H1 (cell line): ENCODE results near the gene TFRC. TPM values are rescaled to one million over a fixed set of nuclear protein-coding genes. Genes with fewer than 3 reads are reported as not detected.

Source experiments
- CTCF ChIA-PET: fragments of 300-600 bp; sonication (Branson Sonifier 250); formaldehyde crosslinking; loops from one replicate; lab custom pipeline; 2021; ENCODE audit not compliant: partially characterized antibody; lab: Charles Lee
- POLR2A ChIA-PET: fragments of 300-600 bp; sonication (Branson Sonifier 250); formaldehyde crosslinking; loops from one replicate; lab custom pipeline; 2021; ENCODE audit warnings: inconsistent platforms; ENCODE audit not compliant: partially characterized antibody; lab: Charles Lee
- DNase-seq, 2 experiments: peaks; one replicate each; pipeline versions ENCODE4 v3.0.0 to v3.0.0-alpha.2; 2010 to 2022; ENCODE audit warnings: low spot score in 2 of 2, low read depth in 1 of 2, mixed read lengths in 1 of 2
- FAIRE-seq: peaks from 2 replicates; lab custom pipeline; 2011; peaks lifted over from hg19 to GRCh38; lab: Jason Lieb, UNC
- H2AFZ ChIP-seq: 2 replicates; pipeline ENCODE4 v1.8.1; 2012; ENCODE audit warnings: low read length, inconsistent platforms
- H2AK5ac ChIP-seq: 2 replicates; pipeline ENCODE4 v1.6.1; 2013; ENCODE audit warnings: low read depth, low read length
- H2BK120ac ChIP-seq: replicated peaks from 2 replicates; pipeline ENCODE3; 2013; ENCODE audit warnings: low read depth, low read length, inconsistent platforms
- H2BK12ac ChIP-seq: 2 replicates; pipeline ENCODE4 v1.6.1; 2013; ENCODE audit warnings: low read depth, low read length
- H2BK15ac ChIP-seq: 2 replicates; pipeline ENCODE4 v1.6.1; 2013; ENCODE audit warnings: low read length
- H2BK20ac ChIP-seq: 2 replicates; pipeline ENCODE4 v1.6.1; 2013; ENCODE audit warnings: low read length
- H2BK5ac ChIP-seq: 2 replicates; pipeline ENCODE4 v1.6.1; 2013; ENCODE audit warnings: low read depth, low read length
- H3K14ac ChIP-seq: 2 replicates; pipeline ENCODE4 v1.6.1; 2013; ENCODE audit warnings: inconsistent platforms; ENCODE audit not compliant: insufficient read length
- H3K18ac ChIP-seq: 2 replicates; pipeline ENCODE4 v1.6.1; 2013; ENCODE audit warnings: low read length; ENCODE audit errors: extremely low read depth
- H3K23ac ChIP-seq: 2 replicates; pipeline ENCODE4 v1.6.1; 2013; ENCODE audit warnings: inconsistent platforms; ENCODE audit not compliant: insufficient read length
- H3K23me2 ChIP-seq: 2 replicates; pipeline ENCODE4 v1.6.1; 2013; ENCODE audit warnings: low read depth, low read length
- H3K27ac ChIP-seq: 2 replicates; pipeline ENCODE4 v1.6.1; 2011; ENCODE audit warnings: low read depth, low read length, inconsistent platforms
- H3K27me3 ChIP-seq, 4 experiments: replicated peaks in 1 of 4; 1 replicate in 1 of 4; 2 replicates in 3 of 4; pipeline versions ENCODE4 v1.6.1 to v1.8.1; 2011 to 2013; ENCODE audit warnings: low read length in 3 of 4, mild to moderate bottlenecking in 3 of 4, inconsistent platforms in 2 of 4, mixed read lengths in 2 of 4, moderate library complexity in 1 of 4; ENCODE audit not compliant: control insufficient read depth in 3 of 4, insufficient read depth in 3 of 4; ENCODE audit errors: extremely low read depth in 1 of 4
- H3K36me3 ChIP-seq, 4 experiments: 2 replicates each; pipeline versions ENCODE4 v1.6.1 to v1.8.1; 2011 to 2013; ENCODE audit warnings: mild to moderate bottlenecking in 4 of 4, low read length in 3 of 4, moderate library complexity in 2 of 4, control low read depth in 1 of 4, inconsistent platforms in 1 of 4; ENCODE audit not compliant: insufficient read depth in 4 of 4, control insufficient read depth in 2 of 4
- H3K4ac ChIP-seq: replicated peaks from 2 replicates; pipeline ENCODE3; 2013; ENCODE audit warnings: low read length, low read depth, mixed read lengths, inconsistent platforms; ENCODE audit not compliant: insufficient read length
- H3K4me1 ChIP-seq, 4 experiments: replicated peaks in 1 of 4; 1 replicate in 1 of 4; 2 replicates in 3 of 4; pipeline versions ENCODE4 v1.6.1 to v1.8.1; 2011 to 2013; ENCODE audit warnings: low read length in 3 of 4, inconsistent platforms in 2 of 4, mixed read lengths in 1 of 4; ENCODE audit not compliant: insufficient read depth in 4 of 4, control insufficient read depth in 3 of 4
- H3K4me2 ChIP-seq, 2 experiments: 2 replicates each; pipeline versions ENCODE4 v1.6.1 to v1.8.1; 2011 to 2013; ENCODE audit warnings: low read depth in 2 of 2, low read length in 2 of 2, control low read depth in 1 of 2, inconsistent platforms in 1 of 2, mild to moderate bottlenecking in 1 of 2; ENCODE audit not compliant: insufficient read depth in 1 of 2
- H3K4me3 ChIP-seq, 4 experiments: fragments of 200-600, 300-600 bp in 1 of 4; sonication (generic), shearing (Covaris generic), sonication (Bioruptor Twin) in 1 of 4; 2 replicates each; pipeline versions ENCODE4 v1.5.1 to v1.8.1; 2011 to 2016; ENCODE audit warnings: low read length in 4 of 4, low read depth in 3 of 4, control low read depth in 2 of 4, inconsistent platforms in 2 of 4, mild to moderate bottlenecking in 2 of 4, mixed read lengths in 1 of 4, moderate library complexity in 1 of 4; ENCODE audit not compliant: insufficient read depth in 2 of 4; ENCODE audit errors: extremely low read depth in 1 of 4
- H3K56ac ChIP-seq: replicated peaks from 2 replicates; pipeline ENCODE3; 2013; ENCODE audit warnings: low read depth, mild to moderate bottlenecking, mixed read lengths, low read length, inconsistent platforms; ENCODE audit not compliant: insufficient read length
- H3K79me1 ChIP-seq: 2 replicates; pipeline ENCODE4 v1.6.1; 2013; ENCODE audit warnings: low read depth, low read length, control low read depth
- H3K79me2 ChIP-seq, 2 experiments: 2 replicates each; pipeline versions ENCODE4 v1.6.1 to v1.8.1; 2012 to 2013; ENCODE audit warnings: low read length in 2 of 2, mild to moderate bottlenecking in 2 of 2, inconsistent platforms in 1 of 2; ENCODE audit not compliant: insufficient read depth in 2 of 2, control insufficient read depth in 1 of 2
- H3K9ac ChIP-seq, 4 experiments: replicated peaks in 1 of 4; 1 replicate in 1 of 4; 2 replicates in 3 of 4; pipeline versions ENCODE4 v1.6.1 to v1.8.1; 2011 to 2013; ENCODE audit warnings: low read depth in 3 of 4, low read length in 3 of 4, control low read depth in 2 of 4, mild to moderate bottlenecking in 2 of 4, moderate library complexity in 2 of 4, inconsistent platforms in 1 of 4; ENCODE audit errors: extremely low read depth in 1 of 4
- H3K9me3 ChIP-seq, 2 experiments: 2 replicates each; pipeline versions ENCODE4 v1.6.1 to v1.8.1; 2012 to 2013; ENCODE audit warnings: mild to moderate bottlenecking in 2 of 2, moderate library complexity in 2 of 2, control low read depth in 1 of 2, inconsistent platforms in 1 of 2, low read depth in 1 of 2, low read length in 1 of 2, mixed read lengths in 1 of 2; ENCODE audit not compliant: insufficient read depth in 2 of 2
- H4K20me1 ChIP-seq, 2 experiments: replicated peaks in 1 of 2; 2 replicates each; pipeline versions ENCODE3 to v1.8.1; 2011 to 2013; ENCODE audit warnings: inconsistent platforms in 2 of 2, low read length in 2 of 2, mild to moderate bottlenecking in 1 of 2; ENCODE audit not compliant: insufficient read depth in 2 of 2, control insufficient read depth in 1 of 2
- H4K5ac ChIP-seq: 2 replicates; pipeline ENCODE4 v1.6.1; 2013; ENCODE audit warnings: low read length, low read depth, mixed read lengths, inconsistent platforms; ENCODE audit not compliant: insufficient read length
- H4K8ac ChIP-seq: 2 replicates; pipeline ENCODE4 v1.8.0; 2013; ENCODE audit warnings: mild to moderate bottlenecking, moderate library complexity, low read length, inconsistent platforms; ENCODE audit not compliant: insufficient read depth; ENCODE audit errors: extremely low read depth
- H4K91ac ChIP-seq: replicated peaks from 2 replicates; pipeline ENCODE3; 2013; ENCODE audit warnings: low read length, mixed read lengths, inconsistent platforms; ENCODE audit not compliant: insufficient read length
- CEBPB ChIP-seq: IDR thresholded peaks from 2 replicates; pipeline ENCODE4 v1.6.1; 2012; ENCODE audit warnings: low read depth, low read length
- CREB1 ChIP-seq: IDR thresholded peaks from 2 replicates; pipeline ENCODE4 v1.6.1; 2012; ENCODE audit warnings: inconsistent platforms
- HDAC2 ChIP-seq, 2 experiments: fragments of 300-600 bp in 1 of 2; sonication (generic) in 1 of 2; IDR thresholded peaks; 2 replicates each; pipeline ENCODE4 v1.6.1; 2011 to 2012; ENCODE audit warnings: low read depth in 2 of 2, low read length in 2 of 2, mild to moderate bottlenecking in 2 of 2, moderate library complexity in 2 of 2, borderline replicate concordance in 1 of 2, inconsistent platforms in 1 of 2
- POLR2AphosphoS5 ChIP-seq: IDR thresholded peaks from 2 replicates; pipeline ENCODE4 v1.6.1; 2011; ENCODE audit warnings: low read depth, low read length
- RXRA ChIP-seq: IDR thresholded peaks from 2 replicates; pipeline ENCODE4 v1.6.1; 2011; ENCODE audit warnings: low read depth, mild to moderate bottlenecking, low read length, moderate library complexity; ENCODE audit not compliant: insufficient read depth
- TBP ChIP-seq: IDR thresholded peaks from 2 replicates; pipeline ENCODE4 v1.6.1; 2011; ENCODE audit warnings: low read depth, low read length, improper control_type of control experiment
- WGBS, 2 experiments: shearing (Covaris generic) in 1 of 2; methylation state at CpG; one replicate each; pipeline versions ENCODE4 v1.1.6 to v1.1.7; 2013 to 2015; ENCODE audit warnings: low lambda C conversion rate in 2 of 2, mixed read lengths in 2 of 2, inconsistent platforms in 1 of 2, low coverage in 1 of 2, missing lambda C conversion rate in 1 of 2; ENCODE audit not compliant: insufficient replicate concordance in 2 of 2, insufficient coverage in 1 of 2, insufficient read length in 1 of 2; ENCODE audit errors: extremely low coverage in 1 of 2, missing lambda C conversion rate in 1 of 2; 5-methylcytosine and 5-hydroxymethylcytosine counted together
- polyA plus RNA-seq, 7 experiments: library from polyadenylated mRNA; depleted of rRNA in 3 of 7; stranded (reverse) in 5 of 7; unstranded in 2 of 7; fragments of >200 nt in 5 of 7; fragments of 200-250 nt in 2 of 7; gene quantifications; 1 replicate in 5 of 7; 2 replicates in 1 of 7; 4 replicates in 1 of 7; pipeline versions ENCODE4 v1.2.1 to v1.2.3, GENCODE V29; 2011 to 2013; ENCODE audit warnings: missing spikeins in 2 of 7, mixed read lengths in 2 of 7
- total RNA-seq: library from RNA; stranded (reverse); fragmentation: NEBNext Ultra II Directional; extraction: Animal tissue kit (Norgen Biotek cat#: 25700); gene quantifications from 2 replicates; pipeline ENCODE4 v1.2.1, GENCODE V29; 2021
- TF ChIP-seq, protein P1 (sequence below): IDR thresholded peaks from 2 replicates; pipeline ENCODE4 v1.6.1; 2012; ENCODE audit warnings: inconsistent platforms

Gene TFRC
- total and polyA plus RNA-seq, 2 of the 8 experiments (the other 6 are each of a cell fraction or from before 2014, with no cell fraction given): 67.3 to 161 TPM

DNA sequence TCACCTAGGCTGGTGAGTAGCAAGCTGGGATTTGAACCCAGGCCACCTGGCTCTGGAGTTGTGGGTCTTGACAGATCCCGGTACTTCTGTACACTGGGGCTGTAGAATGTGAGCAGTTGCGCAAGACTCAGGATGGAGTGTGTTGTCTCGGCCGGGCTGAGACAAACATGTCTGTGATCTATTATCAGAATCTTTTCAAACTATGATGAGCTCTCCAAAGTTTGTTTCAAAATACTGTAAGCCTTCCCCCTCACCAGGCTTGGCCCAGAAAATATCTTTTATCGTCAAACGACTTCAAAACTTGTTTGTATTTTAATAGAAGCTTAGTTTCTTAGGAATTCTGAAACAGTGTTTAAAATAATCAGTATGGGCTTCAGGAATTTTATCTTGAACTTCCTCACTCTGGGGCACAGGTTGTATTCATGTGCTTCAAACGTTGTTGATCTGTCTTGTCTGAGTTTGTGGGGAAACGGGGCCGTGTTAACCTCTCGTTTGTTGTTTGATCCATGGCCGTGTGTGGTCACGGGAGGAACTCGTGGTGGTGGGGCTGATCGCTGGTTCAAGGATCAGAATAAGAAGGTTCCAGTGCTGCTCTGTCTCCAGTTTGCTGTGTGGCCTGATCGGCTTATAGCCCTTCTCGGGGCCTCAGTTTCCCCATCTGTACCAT lies 40.3 kb upstream of the TFRC start:
- Histone ChIP-seq H3K23ac (no peak overlapping the region), H2AK5ac (no peak overlapping the region), H3K79me1 (no peaks in the 10 kb centered on the region), H2BK120ac (no peak overlapping the region), H3K36me3 (no peaks in the 10 kb centered on the region), H4K91ac (no peak overlapping the region), H2BK15ac (0 out of 2 replicates have a peak overlapping the region, but pooled peaks have one; percentile 72), H2AFZ (no peak overlapping the region), H3K27ac (no peak overlapping the region), H3K4me1 (no peaks in the 10 kb centered on the region), H4K5ac (no peak overlapping the region), H4K20me1 (no peaks in the 10 kb centered on the region), H3K23me2 (no peaks in the 10 kb centered on the region), H3K14ac (no peak overlapping the region), H3K27me3 (no peaks in the 10 kb centered on the region), H2BK20ac (0 out of 2 replicates have a peak overlapping the region, but pooled peaks have one; percentile 80), H3K4ac (no peak overlapping the region), H3K4me2 (no peak overlapping the region), H4K8ac (no peak overlapping the region), H3K56ac (no peak overlapping the region), H3K9ac (no peak overlapping the region), H2BK5ac (no peak overlapping the region; the same call in 1 of the 2 replicates), H3K79me2 (no peaks in the 10 kb centered on the region), H3K18ac (peak overlapping the region; percentile 78; the same call in 1 of the 2 replicates), H3K9me3 (no peaks in the 10 kb centered on the region), H3K4me3 (no peak overlapping the region), H2BK12ac (no peak overlapping the region; the same call in 1 of the 2 replicates)
- DNase-seq: no peak
- WGBS, 2 experiments: 86% methylated on average over 16 of the region's 16 CpGs; no CpG with 5 or more reads in 1 of the 2 experiments
- POLR2A ChIA-PET: interaction anchor here (0.9 kb wide), 1 partner anchor 10 kb away, joined by 3 read pairs; no protein-coding TSS in a partner anchor
- no peak for FAIRE-seq
- CTCF ChIA-PET: interaction anchor here (1.3 kb wide), 1 partner anchor 49 kb away, joined by 4 read pairs; no protein-coding TSS in a partner anchor
- TF ChIP-seq RXRA (no peak), HDAC2 (IDR thresholded peaks at IDR 0.05; ENCODE audit: borderline replicate concordance in 1 of 2, low read depth in 2 of 2, low read length in 2 of 2) (no peak), TBP (no peak), CREB1 (no peak), CEBPB (peak; percentile 85), POLR2AphosphoS5 (no peak)
- TF ChIP-seq, protein P1, sequence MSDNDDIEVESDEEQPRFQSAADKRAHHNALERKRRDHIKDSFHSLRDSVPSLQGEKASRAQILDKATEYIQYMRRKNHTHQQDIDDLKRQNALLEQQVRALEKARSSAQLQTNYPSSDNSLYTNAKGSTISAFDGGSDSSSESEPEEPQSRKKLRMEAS: no peak
